Superior temporal gyrus (tissue), 1 donor: ENCODE results near the gene DDX39A.

Experiments
- DNase-seq: peaks from one replicate; pipeline ENCODE4 v3.0.0-alpha.2; 2016; ENCODE audit errors: extremely low spot score

The DDX39A gene

GRCh38 chr19:14434543-14435319 is 15.6 kb upstream of the DDX39A start:
- no peak for DNase-seq

GRCh38 chr19:14433554-14434501 is 14.7 kb upstream of the DDX39A start:
- no peak for DNase-seq

- no peak for DNase-seq
Measured at GRCh38 chr19:14432791-14433553, 13.8 kb upstream of the DDX39A start, which contains the start of gene PKN1. Gene PKN1, plus strand, starts transcription at chr19:14433306. Its CDS starts 216 bp downstream, at chr19:14433522.

GRCh38 chr19:14430712-14431111 is 11.6 kb upstream of the DDX39A start:
- no peak for DNase-seq

- DNase-seq = no peak
Measured at GRCh38 chr19:14428882-14429416, 9.8 kb upstream of the DDX39A start.

- DNase-seq = no peak
Measured at GRCh38 chr19:14427461-14427860, 8.3 kb upstream of the DDX39A start.

- DNase-seq = no peak
Measured at GRCh38 chr19:14425696-14426138, 6.6 kb upstream of the DDX39A start.

GRCh38 chr19:14418856-14419105 is 360 bp downstream of the DDX39A start:
- DNase-seq = no peak

- no peak for DNase-seq
Measured at GRCh38 chr19:14416817-14417231, 2.3 kb downstream of the DDX39A start.

- no peak for DNase-seq
Measured at GRCh38 chr19:14414926-14415690, 4.0 kb downstream of the DDX39A start.

GRCh38 chr19:14413693-14414181 is 5.4 kb downstream of the DDX39A start:
- DNase-seq = no peak

GRCh38 chr19:14412996-14413692 is 6.0 kb downstream of the DDX39A start:
- DNase-seq = no peak

GRCh38 chr19:14412324-14412995 is 6.7 kb downstream of the DDX39A start:
- no peak for DNase-seq

- no peak for DNase-seq
Measured at GRCh38 chr19:14411938-14412245, 7.2 kb downstream of the DDX39A start.

- no peak for DNase-seq
Measured at GRCh38 chr19:14411161-14411937, 7.8 kb downstream of the DDX39A start.

- no peak for DNase-seq
Measured at GRCh38 chr19:14410091-14411051, 8.8 kb downstream of the DDX39A start.

- DNase-seq = no peak
Measured at GRCh38 chr19:14409146-14410023, 9.8 kb downstream of the DDX39A start.
